Right ventricle myocardium superior (tissue), 1 donor: ENCODE data around the gene MYH16. TPM values are rescaled to one million over a fixed set of nuclear protein-coding genes. Genes with fewer than 3 reads are reported as not detected.
"Not testable (repeated sequence)": the region's sequence is repeated elsewhere in the genome, so short reads cannot be mapped to it uniquely, and the experiment has no call there.

Experiments
- ATAC-seq: fragments of 200-7000 bp; cut with Tn5 transposase; one replicate; pipeline ENCODE4 v1.9.1; 2020; ENCODE audit warnings: mild to moderate bottlenecking; ENCODE audit not compliant: poor library complexity
- DNase-seq: peaks from one replicate; pipeline ENCODE4 v3.0.0-alpha.2; 2020
- intact Hi-C: fragments of 100-400 bp; cut with DNase I; formaldehyde crosslinking; loops from one replicate; pipeline ENCODE4 v1.11.2; 2022
- total RNA-seq: library from RNA; stranded (reverse); fragmentation: NEBNext Ultra II Directional; extraction: Animal tissue kit (Norgen Biotek cat#: 25700); gene quantifications from one replicate; pipeline ENCODE4 v1.2.1, GENCODE V29; 2021
- donor health status: DM: no; HTN: yes; CAD: no; lungs with severe emphysema.

Gene MYH16
- total RNA-seq, 1 donor from 2014 or later: not detected

- intact Hi-C loops: no loop called here
- ATAC-seq (no peak), DNase-seq (no peak)
Measured at GRCh38 chr7:99290980-99291607, 18.5 kb downstream of the MYH16 start.

DNA sequence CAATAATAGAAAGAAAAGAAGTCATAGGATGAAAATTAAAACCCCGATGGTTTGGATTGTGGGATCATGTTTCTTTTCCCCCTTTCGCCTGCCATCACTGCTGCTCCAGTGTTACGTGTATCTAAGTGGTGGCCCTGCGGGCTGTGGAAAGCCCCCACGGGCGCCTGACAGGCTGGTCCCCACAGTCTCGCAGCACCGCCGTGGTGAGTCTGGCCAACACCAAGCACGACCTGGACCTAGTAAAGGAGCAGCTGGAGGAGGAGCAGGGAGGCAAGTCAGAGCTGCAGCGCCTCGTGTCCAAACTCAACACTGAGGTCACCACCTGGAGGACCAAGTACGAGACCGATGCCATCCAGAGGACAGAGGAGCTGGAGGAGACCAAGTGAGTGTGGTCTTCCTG lies 19.5 kb downstream of the MYH16 start:
- intact Hi-C loops: no loop called here

GRCh38 chr7:99293167-99293566 lies 20.5 kb downstream of the MYH16 start:
- ATAC-seq: no peak
- intact Hi-C loops: no loop called here
- no peak for DNase-seq

More for the DNA sequence above, 19.5 kb downstream of the MYH16 start:
- DNase-seq (no peak), ATAC-seq (no peak)

GRCh38 chr7:99293650-99294049 lies 21.0 kb downstream of the MYH16 start:
- intact Hi-C loops: no loop called here
- DNase-seq: no peak
- ATAC-seq: no peak

DNA sequence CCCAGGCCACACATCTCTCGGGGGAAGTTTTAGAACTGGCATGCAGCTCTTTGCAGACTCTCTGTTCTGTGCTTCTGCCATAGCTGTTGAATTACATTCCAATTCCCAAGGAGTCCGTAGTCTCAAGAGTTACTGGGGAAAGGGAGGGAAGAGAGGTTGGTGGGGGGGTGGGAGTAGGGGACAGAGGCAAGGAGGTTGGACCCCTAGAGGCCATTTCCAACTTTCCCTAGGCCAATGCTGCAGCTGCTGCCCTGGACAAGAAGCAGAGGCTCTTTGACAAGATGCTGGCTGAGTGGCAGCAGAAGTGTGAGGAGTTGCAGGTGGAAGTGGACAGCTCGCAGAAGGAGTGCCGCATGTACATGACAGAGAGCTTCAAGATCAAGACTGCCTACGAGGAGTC lies 23.8 kb downstream of the MYH16 start:
- no peak for DNase-seq
- intact Hi-C loops: no loop called here
- no peak for ATAC-seq

DNA sequence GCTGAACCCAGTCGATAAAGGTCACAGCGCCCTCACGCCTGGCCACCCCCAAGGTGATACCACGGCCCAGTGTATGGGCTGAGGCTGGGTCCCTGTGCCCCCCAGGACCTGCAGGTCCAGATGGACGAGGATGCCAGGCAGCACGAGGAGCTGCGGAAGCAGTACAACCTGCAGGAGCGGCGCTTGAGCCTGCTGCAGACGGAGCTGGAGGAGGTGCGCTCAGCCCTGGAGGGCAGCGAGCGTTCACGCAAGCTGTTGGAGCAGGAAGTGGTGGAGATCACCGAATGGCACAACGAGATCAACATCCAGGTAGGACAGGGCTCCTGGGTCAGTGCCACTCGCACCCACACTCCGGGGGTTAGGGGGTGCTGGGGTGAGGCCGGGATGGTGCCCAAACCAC lies 28.9 kb downstream of the MYH16 start:
- DNase-seq: no peak
- no peak for ATAC-seq
- intact Hi-C loops: no loop called here

DNA sequence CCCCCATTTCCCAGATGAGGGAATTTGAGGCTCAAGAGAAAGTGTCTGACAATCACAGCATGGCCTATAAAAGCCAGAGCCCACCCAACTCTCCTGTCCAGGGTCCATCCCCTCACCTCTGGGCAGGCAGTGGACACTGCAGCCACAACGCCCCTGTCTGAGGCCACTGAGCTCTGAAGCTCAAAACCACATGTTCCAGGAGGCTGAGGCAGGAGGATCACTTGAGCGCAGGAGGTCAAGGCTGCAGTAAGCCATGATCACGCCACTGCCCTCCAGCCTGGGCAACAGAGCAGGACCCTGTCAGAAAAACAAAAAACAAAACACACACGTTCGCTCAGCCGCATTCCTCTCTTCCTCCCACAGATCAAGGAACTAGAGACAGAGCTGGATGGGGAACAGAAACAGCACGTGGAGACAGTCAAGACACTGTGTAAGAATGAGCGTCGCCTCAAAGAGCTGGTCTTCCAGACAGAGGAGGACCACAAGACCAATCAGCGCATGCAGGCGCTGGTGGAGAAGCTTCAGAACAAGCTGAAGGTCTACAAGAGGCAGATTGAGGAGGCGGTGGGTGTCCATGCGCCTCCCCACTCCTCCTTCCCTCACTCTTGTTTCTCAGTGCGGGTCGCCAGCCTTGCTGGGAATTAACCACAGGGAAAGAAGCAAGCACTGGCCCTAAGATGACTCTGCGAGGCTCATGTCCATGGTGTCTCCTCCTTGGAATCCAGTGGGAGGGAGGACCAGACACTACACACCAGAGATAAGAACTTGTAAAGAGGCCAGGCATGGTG lies 33.0 kb downstream of the MYH16 start:
- ATAC-seq (no peak), DNase-seq (no peak)
- intact Hi-C loops: no loop called here

DNA sequence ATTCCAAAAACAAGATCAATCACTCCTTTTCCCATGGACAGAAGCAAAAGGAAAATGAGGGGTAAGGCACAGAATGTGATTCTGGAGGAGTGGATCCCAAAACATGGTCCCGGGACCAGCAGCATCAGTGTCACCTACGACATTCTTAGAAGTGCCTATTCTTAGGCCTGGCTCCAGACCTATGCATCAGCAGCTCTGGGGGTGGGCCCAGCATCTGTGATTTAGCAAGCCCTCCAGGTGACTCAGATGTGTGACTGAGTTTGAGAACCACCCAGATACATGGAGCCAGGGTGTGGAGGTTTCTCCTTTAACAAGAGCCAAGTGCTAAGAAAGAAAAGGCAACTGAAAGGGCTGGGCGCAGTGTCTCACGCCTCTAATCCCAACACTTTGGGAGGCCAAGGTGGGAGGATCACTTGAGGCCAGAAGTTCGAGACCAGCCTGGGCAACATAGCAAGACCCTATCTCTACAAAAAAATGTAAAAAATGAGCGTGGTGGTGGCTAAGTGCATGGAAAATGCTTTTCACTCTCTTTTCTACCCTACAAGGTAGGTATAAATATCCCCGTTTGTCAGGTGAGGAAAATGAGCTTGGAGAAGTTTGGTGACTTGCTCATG lies 35.9 kb downstream of the MYH16 start:
- ATAC-seq (no peak), DNase-seq (no peak)
- intact Hi-C loops: no loop called here

DNA sequence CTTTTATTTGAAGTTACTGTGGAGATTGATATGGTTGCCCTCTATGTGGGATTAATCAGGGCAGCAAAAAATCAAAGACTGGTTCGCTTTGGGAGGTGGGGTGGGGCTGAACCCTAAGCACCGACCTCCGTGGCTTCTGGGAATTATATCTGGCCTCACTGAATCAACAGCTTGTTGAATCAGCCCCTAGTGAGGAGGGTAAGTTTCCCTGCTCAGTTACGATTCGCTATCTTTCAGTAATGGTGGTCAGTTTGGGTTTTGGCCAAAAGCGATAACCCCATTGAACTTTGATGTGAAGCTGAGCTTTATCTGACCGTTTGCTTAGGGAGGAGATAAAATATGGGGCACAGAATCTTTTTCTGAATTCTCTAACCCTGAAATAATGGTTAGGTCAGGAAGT lies 36.5 kb downstream of the MYH16 start:
- intact Hi-C loops: no loop called here
- DNase-seq: no peak
- ATAC-seq: no peak

- no peak for ATAC-seq
- intact Hi-C loops: loop anchor here (5.0 kb wide), 1 partner anchor 163 kb away; no protein-coding TSS in a partner anchor
- no peak for DNase-seq
Measured at GRCh38 chr7:99310004-99310403, 37.4 kb downstream of the MYH16 start.

GRCh38 chr7:99311702-99312101 lies 39.1 kb downstream of the MYH16 start:
- ATAC-seq (no peak), DNase-seq (no peak)
- intact Hi-C loops: loop anchor here (2.0 to 5.0 kb wide), 2 partner anchors 164 to 271 kb away; no protein-coding TSS in a partner anchor

GRCh38 chr7:99312316-99313203 lies 39.9 kb downstream of the MYH16 start:
- peak; percentile 83 for ATAC-seq
- DNase-seq: peak; percentile 72
- intact Hi-C loops: loop anchor here (2.0 to 5.0 kb wide), 2 partner anchors 165 to 272 kb away; no protein-coding TSS in a partner anchor

DNA sequence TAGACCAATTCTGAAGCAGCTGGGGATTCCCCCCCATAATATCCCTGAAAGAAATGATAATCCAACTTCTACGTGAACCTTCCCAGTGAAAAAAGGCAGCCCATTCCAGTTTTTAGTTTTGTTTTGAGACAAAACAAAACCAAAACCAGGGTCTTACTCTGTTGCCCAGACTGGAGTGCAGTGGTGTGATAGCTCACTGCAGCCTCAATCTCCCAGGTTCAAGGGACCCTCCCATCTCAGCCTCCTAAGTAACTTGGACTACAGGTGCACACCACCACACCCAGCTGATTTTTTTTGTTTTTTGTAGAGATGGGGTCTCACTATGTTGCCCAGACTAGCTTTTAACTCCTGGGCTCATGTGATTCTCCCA lies 40.5 kb downstream of the MYH16 start:
- intact Hi-C loops: loop anchor here (2.0 to 5.0 kb wide), 2 partner anchors 166 to 272 kb away; no protein-coding TSS in a partner anchor
- ATAC-seq: no peak

GRCh38 chr7:99314504-99314903 lies 41.9 kb downstream of the MYH16 start:
- intact Hi-C loops: loop anchor here (5.0 kb wide), 1 partner anchor 167 kb away; no protein-coding TSS in a partner anchor
- ATAC-seq: peak; percentile 25

More for the DNA sequence above, 40.5 kb downstream of the MYH16 start:
- DNase-seq: no peak

GRCh38 chr7:99320371-99320770 lies 47.7 kb downstream of the MYH16 start:
- DNase-seq: no peak
- no peak for ATAC-seq
- intact Hi-C loops: no loop called here

More at GRCh38 chr7:99314504-99314903, 41.9 kb downstream of the MYH16 start:
- no peak for DNase-seq

DNA sequence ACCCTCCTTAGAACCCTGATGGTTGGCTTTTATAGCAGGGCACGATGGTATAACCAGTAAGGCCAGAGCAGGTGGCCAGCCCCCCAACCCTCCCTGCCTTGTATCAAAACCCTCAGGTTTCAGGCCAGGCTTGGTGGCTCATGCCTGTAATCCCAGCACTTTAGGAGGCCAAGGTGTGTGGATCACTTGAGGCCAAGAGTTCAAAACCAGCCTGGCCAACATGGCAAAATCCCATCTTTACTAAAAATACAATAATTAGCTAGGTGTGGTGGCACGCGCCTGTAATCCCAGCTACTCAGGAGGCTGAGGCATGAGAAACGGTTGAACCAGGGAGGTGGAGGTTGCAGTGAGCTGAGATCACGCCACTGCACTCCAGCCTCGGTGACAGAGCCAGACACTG lies 50.0 kb downstream of the MYH16 start:
- intact Hi-C loops, DNase-seq, ATAC-seq: not testable (repeated sequence)

DNA sequence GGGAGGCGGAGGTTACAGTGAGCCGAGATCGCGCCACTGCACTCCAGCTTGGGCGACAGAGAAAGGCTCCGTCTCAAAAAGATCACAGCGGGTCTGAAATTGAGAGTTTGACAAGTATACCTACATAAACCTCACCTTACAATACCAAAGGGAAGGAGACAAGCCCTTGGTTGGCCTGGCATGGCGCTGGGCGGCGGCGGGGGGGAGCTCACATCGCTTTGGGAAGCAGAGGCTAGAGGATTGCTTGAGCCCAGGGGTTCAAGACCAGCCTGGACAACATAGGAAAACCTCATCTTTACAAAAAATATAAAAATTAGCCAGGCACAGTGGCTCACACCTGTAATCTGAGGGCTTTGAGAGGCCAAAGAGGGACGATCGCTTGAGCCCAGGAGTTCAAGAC lies 51.9 kb downstream of the MYH16 start:
- intact Hi-C loops: no loop called here
- ATAC-seq: no peak

GRCh38 chr7:99325001-99325493 lies 52.4 kb downstream of the MYH16 start:
- DNase-seq: no peak
- intact Hi-C loops: no loop called here
- ATAC-seq: no peak

More for the DNA sequence above, 51.9 kb downstream of the MYH16 start:
- DNase-seq: no peak
